Smooth muscle cell (in vitro differentiated cells): ENCODE measurements around the gene P2RX3. TPM values are rescaled to one million over a fixed set of nuclear protein-coding genes. Genes with fewer than 3 reads are reported as not detected.

Experiments used
- DNase-seq: peaks from one replicate; lab custom pipeline; 2025; ENCODE audit not compliant: unreplicated experiment; lab: John Stamatoyannopoulos, UW
- H2AFZ ChIP-seq: fragments of 200-600 bp; sonication (generic); 2 replicates; pipeline ENCODE4 v1.6.0; 2016; ENCODE audit warnings: antibody characterized with exemption, low read depth, mild to moderate bottlenecking
- H3F3A ChIP-seq: fragments of 200-600 bp; sonication (generic); 2 replicates; pipeline ENCODE4 v1.6.0; 2017; ENCODE audit warnings: antibody characterized with exemption, low read depth
- H3K27ac ChIP-seq: fragments of 200-600 bp; sonication (generic); 2 replicates; pipeline ENCODE4 v1.5.1; 2016; ENCODE audit warnings: low read depth, mild to moderate bottlenecking
- H3K27me3 ChIP-seq: fragments of 200-600 bp; sonication (generic); 2 replicates; pipeline ENCODE4 v1.6.1; 2016; ENCODE audit warnings: low read depth, mild to moderate bottlenecking
- H3K36me3 ChIP-seq: fragments of 200-600 bp; sonication (generic); 2 replicates; pipeline ENCODE4 v1.5.1; 2016; ENCODE audit warnings: low read depth
- H3K4me1 ChIP-seq: fragments of 200-600 bp; sonication (generic); 2 replicates; pipeline ENCODE4 v1.5.1; 2016; ENCODE audit warnings: low read depth
- H3K4me2 ChIP-seq: fragments of 200-600 bp; sonication (generic); 2 replicates; pipeline ENCODE4 v1.6.0; 2016; ENCODE audit warnings: mild to moderate bottlenecking
- H3K4me3 ChIP-seq: fragments of 200-600 bp; sonication (generic); 2 replicates; pipeline ENCODE4 v1.5.1; 2016; ENCODE audit warnings: mild to moderate bottlenecking
- H3K79me2 ChIP-seq: fragments of 200-600 bp; sonication (generic); 2 replicates; pipeline ENCODE4 v1.6.0; 2016; ENCODE audit warnings: low read depth, mild to moderate bottlenecking
- H3K9ac ChIP-seq: fragments of 200-600 bp; sonication (generic); 2 replicates; pipeline ENCODE4 v1.6.0; 2016; ENCODE audit warnings: low read depth
- H3K9me3 ChIP-seq: fragments of 200-600 bp; sonication (generic); replicated peaks from 2 replicates; pipeline ENCODE4 v1.5.1; 2016; ENCODE audit warnings: low read depth
- H4K20me1 ChIP-seq: fragments of 200-600 bp; sonication (generic); 2 replicates; pipeline ENCODE4 v1.6.0; 2016; ENCODE audit warnings: low read depth
- CTCF ChIP-seq: fragments of 200-600 bp; sonication (generic); IDR thresholded peaks from 2 replicates; pipeline ENCODE4 v1.5.1; 2017; ENCODE audit warnings: borderline replicate concordance, mild to moderate bottlenecking, antibody characterized with exemption; ENCODE audit not compliant: insufficient read depth, poor library complexity, severe bottlenecking
- WGBS: methylation state at CpG from one replicate; pipeline ENCODE4 v1.1.7; 2016; ENCODE audit warnings: low lambda C conversion rate; 5-methylcytosine and 5-hydroxymethylcytosine counted together
- polyA plus RNA-seq: library from polyadenylated mRNA; unstranded; fragments of >200 nt; fragmentation: Nextera tagmentation; extraction: Ambion mirVana; gene quantifications from 2 replicates; pipeline ENCODE4 v1.2.1, GENCODE V29; 2016
- total RNA-seq: library from RNA; depleted of rRNA; stranded (reverse); fragments of >200 nt; gene quantifications from 2 replicates; pipeline ENCODE4 v1.2.3, GENCODE V29; 2014

P2RX3 gene
- total and polyA plus RNA-seq, 2 experiments from 2014 or later: 0.19 TPM; not detected in 1

- no peak overlapping the region for H3K9ac ChIP-seq
- no peak for DNase-seq
- no peaks in the 10 kb centered on the region for H3F3A ChIP-seq
- no peak overlapping the region for H3K4me2 ChIP-seq
- no peak for TF ChIP-seq CTCF
- no peaks in the 10 kb centered on the region for H4K20me1 ChIP-seq
- H3K36me3 ChIP-seq: no peaks in the 10 kb centered on the region
- H3K79me2 ChIP-seq: no peaks in the 10 kb centered on the region
- WGBS: 91% methylated on average over 4 of the region's 4 CpGs
- no peaks in the 10 kb centered on the region for H3K9me3 ChIP-seq
- no peaks in the 10 kb centered on the region for H3K27me3 ChIP-seq
- no peak overlapping the region for H2AFZ ChIP-seq
- no peak overlapping the region for H3K27ac ChIP-seq
- H3K4me1 ChIP-seq: no peaks in the 10 kb centered on the region
- no peak overlapping the region for H3K4me3 ChIP-seq
Measured at GRCh38 chr11:57413681-57414080, 75.5 kb downstream of the P2RX3 start.

GRCh38 chr11:57414612-57415212 lies 76.6 kb downstream of the P2RX3 start:
- H4K20me1 ChIP-seq: no peaks in the 10 kb centered on the region
- WGBS: 94% methylated on average over 11 of the region's 11 CpGs
- no peaks in the 10 kb centered on the region for H3K27me3 ChIP-seq
- no peak for TF ChIP-seq CTCF
- H3K79me2 ChIP-seq: no peaks in the 10 kb centered on the region
- H3K9ac ChIP-seq: no peak overlapping the region
- no peak for DNase-seq
- no peaks in the 10 kb centered on the region for H3K36me3 ChIP-seq
- no peak overlapping the region for H3K4me2 ChIP-seq
- no peak overlapping the region for H3K27ac ChIP-seq
- no peaks in the 10 kb centered on the region for H3K9me3 ChIP-seq
- H2AFZ ChIP-seq: no peak overlapping the region
- H3K4me1 ChIP-seq: no peaks in the 10 kb centered on the region
- no peak overlapping the region for H3K4me3 ChIP-seq
- H3F3A ChIP-seq: no peaks in the 10 kb centered on the region

GRCh38 chr11:57416436-57416835 lies 78.3 kb downstream of the P2RX3 start:
- no peak for DNase-seq
- no peaks in the 10 kb centered on the region for H4K20me1 ChIP-seq
- no peaks in the 10 kb centered on the region for H3F3A ChIP-seq
- H3K79me2 ChIP-seq: no peaks in the 10 kb centered on the region
- no peak overlapping the region for H2AFZ ChIP-seq
- no peak overlapping the region for H3K9ac ChIP-seq
- TF ChIP-seq CTCF: no peak
- H3K4me1 ChIP-seq: no peaks in the 10 kb centered on the region
- H3K27ac ChIP-seq: no peak overlapping the region
- no peak overlapping the region for H3K4me3 ChIP-seq
- no peaks in the 10 kb centered on the region for H3K27me3 ChIP-seq
- H3K4me2 ChIP-seq: no peak overlapping the region
- H3K36me3 ChIP-seq: no peaks in the 10 kb centered on the region
- H3K9me3 ChIP-seq: no peaks in the 10 kb centered on the region
- 97% methylated on average over 3 of the region's 3 CpGs for WGBS

GRCh38 chr11:57417056-57417455 lies 78.9 kb downstream of the P2RX3 start:
- Histone ChIP-seq H3K36me3 (no peaks in the 10 kb centered on the region), H3K27ac (no peak overlapping the region), H3K9me3 (no peaks in the 10 kb centered on the region), H3K27me3 (no peaks in the 10 kb centered on the region), H4K20me1 (no peaks in the 10 kb centered on the region), H3K4me1 (no peaks in the 10 kb centered on the region), H2AFZ (no peak overlapping the region), H3K4me2 (no peak overlapping the region), H3K79me2 (no peaks in the 10 kb centered on the region), H3K4me3 (no peak overlapping the region), H3K9ac (no peak overlapping the region), H3F3A (no peaks in the 10 kb centered on the region)
- no peak for TF ChIP-seq CTCF
- no peak for DNase-seq
- 84% methylated on average over 4 of the region's 4 CpGs for WGBS
